Measurements from ENCODE around the gene TMEM44. TPM values are rescaled to one million over a fixed set of nuclear protein-coding genes. Genes with fewer than 3 reads are reported as not detected.
"Not testable (repeated sequence)": the region's sequence is repeated elsewhere in the genome, so short reads cannot be mapped to it uniquely, and the experiment has no call there.

TMEM44 gene
- polyA plus RNA-seq, 1 donor (not counting 4 experiments of a cell fraction or from before 2014, with no cell fraction given): 13.3 TPM

DNA sequence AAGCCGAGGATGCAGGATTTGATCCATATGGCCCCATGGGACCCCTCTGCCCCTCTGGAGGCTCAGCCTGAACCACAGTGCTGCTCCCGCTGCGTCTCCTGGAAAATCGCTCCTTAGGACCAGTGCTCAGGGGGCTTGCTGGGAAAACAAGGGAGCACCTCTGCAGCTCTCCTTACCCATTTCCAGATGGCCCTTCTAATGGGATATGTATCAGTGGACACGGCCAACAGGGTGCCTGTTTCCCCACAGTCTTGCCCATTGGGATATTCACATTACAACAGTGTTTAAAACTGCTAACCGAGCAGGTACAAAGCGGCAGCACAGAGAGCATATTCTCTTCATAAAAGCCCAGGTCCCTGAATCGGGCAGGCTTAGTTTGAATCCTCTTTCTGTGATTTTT lies 27.1 kb downstream of the TMEM44 start:
- Histone ChIP-seq H3K9me1 (ENCODE audit: control insufficient read depth, extremely low read depth, insufficient read depth, low read length) (no peaks in the 10 kb centered on the region), H3K4me1 (ENCODE audit: control insufficient read depth, extremely low read depth, insufficient read depth, low read length) (no peaks in the 10 kb centered on the region), H3K27me3 (ENCODE audit: control insufficient read depth, extremely low read depth, insufficient read depth, low read length) (no peaks in the 10 kb centered on the region), H3K9ac (ENCODE audit: control insufficient read depth, extremely low read depth, insufficient read depth, low read length) (no peak overlapping the region), H3K79me2 (ENCODE audit: control insufficient read depth, insufficient read depth, low read length) (no peaks in the 10 kb centered on the region), H3K4me3 (ENCODE audit: control insufficient read depth in 2 of 3, extremely low read depth in 1 of 3, insufficient read depth in 2 of 3, low read depth in 1 of 3, low read length in 3 of 3) (no peak overlapping the region), H3K9me3 (ENCODE audit: control insufficient read depth, low read depth, low read length) (no peaks in the 10 kb centered on the region), H3K27ac (ENCODE audit: control insufficient read depth, insufficient read depth, low read length) (no peak overlapping the region), H4K20me1 (ENCODE audit: control insufficient read depth, extremely low read depth, insufficient read depth, low read length) (no peaks in the 10 kb centered on the region), H2AFZ (ENCODE audit: control insufficient read depth, low read length) (no peak overlapping the region), H3K4me2 (ENCODE audit: control insufficient read depth, extremely low read depth, insufficient read depth, low read depth, low read length) (no peak overlapping the region), H3K36me3 (ENCODE audit: control insufficient read depth in 2 of 2, extremely low read depth in 1 of 2, insufficient read depth in 2 of 2, low read length in 2 of 2) (peaks cover 5 to 7% of the 10 kb centered on the region in 2 experiments)
- no peak for TF ChIP-seq EZH2 (IDR thresholded peaks at IDR 0.05; ENCODE audit: low read length)
- TF ChIP-seq, protein P1, sequence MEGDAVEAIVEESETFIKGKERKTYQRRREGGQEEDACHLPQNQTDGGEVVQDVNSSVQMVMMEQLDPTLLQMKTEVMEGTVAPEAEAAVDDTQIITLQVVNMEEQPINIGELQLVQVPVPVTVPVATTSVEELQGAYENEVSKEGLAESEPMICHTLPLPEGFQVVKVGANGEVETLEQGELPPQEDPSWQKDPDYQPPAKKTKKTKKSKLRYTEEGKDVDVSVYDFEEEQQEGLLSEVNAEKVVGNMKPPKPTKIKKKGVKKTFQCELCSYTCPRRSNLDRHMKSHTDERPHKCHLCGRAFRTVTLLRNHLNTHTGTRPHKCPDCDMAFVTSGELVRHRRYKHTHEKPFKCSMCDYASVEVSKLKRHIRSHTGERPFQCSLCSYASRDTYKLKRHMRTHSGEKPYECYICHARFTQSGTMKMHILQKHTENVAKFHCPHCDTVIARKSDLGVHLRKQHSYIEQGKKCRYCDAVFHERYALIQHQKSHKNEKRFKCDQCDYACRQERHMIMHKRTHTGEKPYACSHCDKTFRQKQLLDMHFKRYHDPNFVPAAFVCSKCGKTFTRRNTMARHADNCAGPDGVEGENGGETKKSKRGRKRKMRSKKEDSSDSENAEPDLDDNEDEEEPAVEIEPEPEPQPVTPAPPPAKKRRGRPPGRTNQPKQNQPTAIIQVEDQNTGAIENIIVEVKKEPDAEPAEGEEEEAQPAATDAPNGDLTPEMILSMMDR (optimal IDR thresholded peaks at IDR 0.05 in 1 of 3, IDR thresholded peaks at IDR 0.05 in 1 of 3, conservative IDR thresholded peaks at IDR 0.05 in 1 of 3; ENCODE audit: extremely low read depth in 1 of 3, insufficient read depth in 2 of 3, low read length in 3 of 3): no peak
- dilution Hi-C loops (cut with MboI; ENCODE audit: extremely low pct_ligation_motif_present, low sequenced_read_pairs): no loop called here
- FAIRE-seq: no peak
- no peak for DNase-seq (ENCODE audit: low read depth, low spot score)

DNA sequence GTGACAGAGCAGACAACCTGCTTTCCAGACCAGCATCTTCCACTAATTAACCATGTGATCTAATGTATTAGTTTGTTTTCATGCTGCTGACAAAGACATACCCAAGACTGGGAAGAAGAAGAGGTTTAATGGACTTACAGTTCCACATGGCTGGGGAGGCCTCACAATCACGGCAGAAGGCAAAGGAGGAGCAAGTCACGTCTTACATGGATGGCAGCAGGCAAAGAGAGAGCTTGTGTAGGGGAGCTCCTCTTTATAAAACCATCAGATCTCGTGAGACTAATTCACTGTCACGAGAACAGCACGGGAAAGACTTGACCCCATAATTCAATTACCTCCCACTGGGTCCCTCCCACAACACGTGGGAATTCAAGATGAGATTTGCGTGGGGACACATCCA lies 27.9 kb downstream of the TMEM44 start:
- H3K27ac ChIP-seq (ENCODE audit: control insufficient read depth, insufficient read depth, low read length); DNase-seq (ENCODE audit: low read depth, low spot score); H3K27me3 ChIP-seq (ENCODE audit: control insufficient read depth, extremely low read depth, insufficient read depth, low read length); H3K36me3 ChIP-seq (ENCODE audit: control insufficient read depth in 2 of 2, extremely low read depth in 1 of 2, insufficient read depth in 2 of 2, low read length in 2 of 2); FAIRE-seq; H3K9me3 ChIP-seq (ENCODE audit: control insufficient read depth, low read depth, low read length); H4K20me1 ChIP-seq (ENCODE audit: control insufficient read depth, extremely low read depth, insufficient read depth, low read length); H2AFZ ChIP-seq (ENCODE audit: control insufficient read depth, low read length); H3K9me1 ChIP-seq (ENCODE audit: control insufficient read depth, extremely low read depth, insufficient read depth, low read length); H3K9ac ChIP-seq (ENCODE audit: control insufficient read depth, extremely low read depth, insufficient read depth, low read length); H3K4me3 ChIP-seq (ENCODE audit: control insufficient read depth in 2 of 3, extremely low read depth in 1 of 3, insufficient read depth in 2 of 3, low read depth in 1 of 3, low read length in 3 of 3); H3K4me1 ChIP-seq (ENCODE audit: control insufficient read depth, extremely low read depth, insufficient read depth, low read length); H3K79me2 ChIP-seq (ENCODE audit: control insufficient read depth, insufficient read depth, low read length); H3K4me2 ChIP-seq (ENCODE audit: control insufficient read depth, extremely low read depth, insufficient read depth, low read depth, low read length); dilution Hi-C loops (cut with MboI; ENCODE audit: extremely low pct_ligation_motif_present, low sequenced_read_pairs): not testable (repeated sequence)

DNA sequence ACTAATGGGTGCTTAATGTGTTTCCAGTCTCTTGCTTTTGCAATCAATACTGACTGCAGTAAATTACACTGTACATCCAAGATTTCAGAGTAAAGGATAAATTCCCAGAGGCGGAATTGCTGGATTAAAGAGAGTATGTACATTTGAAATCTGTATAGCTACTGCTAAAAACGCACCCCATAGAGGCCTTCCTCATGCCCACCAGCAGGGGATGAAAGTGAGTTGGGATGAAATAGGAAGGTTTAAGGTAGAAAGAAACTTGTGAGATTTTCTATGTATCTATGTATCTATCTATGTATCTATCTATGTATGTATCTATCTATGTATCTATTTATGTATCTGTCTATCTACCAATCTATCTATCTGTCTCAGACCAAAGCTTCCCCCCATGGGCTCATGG lies 28.4 kb downstream of the TMEM44 start:
- Histone ChIP-seq H3K27ac (ENCODE audit: control insufficient read depth, insufficient read depth, low read length) (no peak overlapping the region), H3K79me2 (ENCODE audit: control insufficient read depth, insufficient read depth, low read length) (no peaks in the 10 kb centered on the region), H3K9ac (ENCODE audit: control insufficient read depth, extremely low read depth, insufficient read depth, low read length) (no peak overlapping the region), H3K9me1 (ENCODE audit: control insufficient read depth, extremely low read depth, insufficient read depth, low read length) (no peaks in the 10 kb centered on the region), H3K4me3 (ENCODE audit: control insufficient read depth in 2 of 3, extremely low read depth in 1 of 3, insufficient read depth in 2 of 3, low read depth in 1 of 3, low read length in 3 of 3) (no peak overlapping the region), H4K20me1 (ENCODE audit: control insufficient read depth, extremely low read depth, insufficient read depth, low read length) (no peaks in the 10 kb centered on the region), H2AFZ (ENCODE audit: control insufficient read depth, low read length) (no peak overlapping the region), H3K27me3 (ENCODE audit: control insufficient read depth, extremely low read depth, insufficient read depth, low read length) (no peaks in the 10 kb centered on the region), H3K9me3 (ENCODE audit: control insufficient read depth, low read depth, low read length) (no peaks in the 10 kb centered on the region), H3K36me3 (ENCODE audit: control insufficient read depth in 2 of 2, extremely low read depth in 1 of 2, insufficient read depth in 2 of 2, low read length in 2 of 2) (peaks cover 5 to 7% of the 10 kb centered on the region in 2 experiments), H3K4me2 (ENCODE audit: control insufficient read depth, extremely low read depth, insufficient read depth, low read depth, low read length) (no peak overlapping the region), H3K4me1 (ENCODE audit: control insufficient read depth, extremely low read depth, insufficient read depth, low read length) (no peaks in the 10 kb centered on the region)
- no peak for DNase-seq (ENCODE audit: low read depth, low spot score)
- FAIRE-seq: no peak
- TF ChIP-seq, protein P1 (optimal IDR thresholded peaks at IDR 0.05 in 1 of 3, IDR thresholded peaks at IDR 0.05 in 1 of 3, conservative IDR thresholded peaks at IDR 0.05 in 1 of 3; ENCODE audit: extremely low read depth in 1 of 3, insufficient read depth in 2 of 3, low read length in 3 of 3): no peak
- TF ChIP-seq EZH2 (IDR thresholded peaks at IDR 0.05; ENCODE audit: low read length): no peak
- dilution Hi-C loops (cut with MboI; ENCODE audit: extremely low pct_ligation_motif_present, low sequenced_read_pairs): no loop called here
